Fibroblast of skin of scalp (primary cell): Measurements from ENCODE around the gene P4HA2.

Experiments used
- DNase-seq: peaks from one replicate; pipeline ENCODE4 v3.0.0-alpha.2; 2013

Gene P4HA2

GRCh38 chr5:132250547-132250946, 22.9 kb upstream of the P4HA2 start:
- DNase-seq: no peak

- no peak for DNase-seq
These were observed 19.2 kb upstream of the P4HA2 start for GRCh38 chr5:132246806-132247205.

- DNase-seq: no peak
These were observed 17.9 kb upstream of the P4HA2 start for GRCh38 chr5:132245593-132245992.

- DNase-seq: no peak
These were observed 15.8 kb upstream of the P4HA2 start for GRCh38 chr5:132243366-132243977.

- DNase-seq: no peak
These were observed 12.1 kb upstream of the P4HA2 start for GRCh38 chr5:132239776-132240175.

- DNase-seq: no peak
These were observed 11.3 kb upstream of the P4HA2 start for GRCh38 chr5:132238901-132239500.

- DNase-seq: peak; percentile 69
These were observed 10.6 kb upstream of the P4HA2 start for GRCh38 chr5:132238169-132238744.

GRCh38 chr5:132237670-132238069, 10.0 kb upstream of the P4HA2 start:
- DNase-seq: no peak

- no peak for DNase-seq
These were observed 9.5 kb upstream of the P4HA2 start for GRCh38 chr5:132237141-132237540.

- no peak for DNase-seq
These were observed 7.7 kb upstream of the P4HA2 start for GRCh38 chr5:132235340-132235739.

- no peak for DNase-seq
These were observed 7.0 kb upstream of the P4HA2 start for GRCh38 chr5:132234684-132235062.

GRCh38 chr5:132233811-132234683, 6.4 kb upstream of the P4HA2 start:
- DNase-seq: no peak

- no peak for DNase-seq
These were observed 5.4 kb upstream of the P4HA2 start for GRCh38 chr5:132233081-132233480.

- no peak for DNase-seq
These were observed 4.8 kb upstream of the P4HA2 start for GRCh38 chr5:132232465-132232864.

GRCh38 chr5:132230871-132231270, 3.2 kb upstream of the P4HA2 start:
- no peak for DNase-seq

GRCh38 chr5:132229236-132229635, 1.6 kb upstream of the P4HA2 start:
- no peak for DNase-seq

- no peak for DNase-seq
These were observed 785 bp upstream of the P4HA2 start for GRCh38 chr5:132228241-132229035.

GRCh38 chr5:132227235-132227484, 493 bp downstream of the P4HA2 start:
- DNase-seq: no peak

- DNase-seq: peak; percentile 24
These were observed 978 bp downstream of the P4HA2 start for GRCh38 chr5:132226516-132227234.

GRCh38 chr5:132225165-132226032, 2.3 kb downstream of the P4HA2 start:
- peak; percentile 89 for DNase-seq

- no peak for DNase-seq
These were observed 2.9 kb downstream of the P4HA2 start for GRCh38 chr5:132224716-132225115.
